GM12865 (cell line): ENCODE measurements around the gene FAM174C.
A peak's percentile ranks its signal among the peaks of the same experiment; 100 is the strongest.

ENCODE experiments used
- DNase-seq: peaks from one replicate; pipeline ENCODE4 v3.0.0; 2010; ENCODE audit warnings: low read depth
- H3K4me3 ChIP-seq: 2 replicates; pipeline ENCODE4 v1.5.1; 2011; ENCODE audit warnings: mild to moderate bottlenecking, low read depth, low read length, control low read depth
- TF ChIP-seq, protein P1 (sequence below): IDR thresholded peaks from 2 replicates; pipeline ENCODE4 v1.5.1; 2011; ENCODE audit warnings: low read length, control low read depth, low read depth, inconsistent platforms; ENCODE audit not compliant: insufficient read depth; ENCODE audit errors: missing control alignments

Gene FAM174C

DNA sequence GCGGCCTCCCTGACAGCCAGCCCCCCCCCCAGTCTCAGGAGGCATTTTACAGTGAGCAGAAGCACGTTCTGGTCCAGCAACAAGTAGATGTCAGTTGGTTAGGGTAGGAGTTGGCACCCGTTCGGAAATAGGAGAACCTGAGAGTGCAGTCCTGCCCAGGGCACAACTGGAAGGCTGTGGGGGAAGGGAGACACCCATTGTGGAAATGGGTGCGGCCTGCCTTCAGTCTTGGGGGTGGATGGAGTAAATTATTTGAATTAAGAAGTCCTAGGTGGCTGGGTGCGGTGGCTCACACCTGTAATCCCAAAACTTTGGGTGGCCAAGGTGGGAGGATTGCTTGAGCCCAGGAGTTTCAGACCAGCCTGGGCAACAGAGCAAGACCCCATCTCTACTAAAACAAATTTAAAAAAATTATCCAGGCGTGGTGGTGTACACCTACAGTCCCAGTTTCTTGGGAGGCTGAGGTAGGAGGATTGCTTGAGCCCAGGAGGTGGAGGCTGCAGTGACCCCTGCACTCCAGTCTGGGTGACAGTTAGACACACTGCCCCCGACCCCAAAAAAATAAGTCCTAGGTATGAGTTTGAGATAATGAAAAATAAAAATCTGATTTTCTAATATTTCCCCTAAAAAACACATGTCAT, 5.0 kb upstream of the FAM174C start:
- TF ChIP-seq, protein P1, sequence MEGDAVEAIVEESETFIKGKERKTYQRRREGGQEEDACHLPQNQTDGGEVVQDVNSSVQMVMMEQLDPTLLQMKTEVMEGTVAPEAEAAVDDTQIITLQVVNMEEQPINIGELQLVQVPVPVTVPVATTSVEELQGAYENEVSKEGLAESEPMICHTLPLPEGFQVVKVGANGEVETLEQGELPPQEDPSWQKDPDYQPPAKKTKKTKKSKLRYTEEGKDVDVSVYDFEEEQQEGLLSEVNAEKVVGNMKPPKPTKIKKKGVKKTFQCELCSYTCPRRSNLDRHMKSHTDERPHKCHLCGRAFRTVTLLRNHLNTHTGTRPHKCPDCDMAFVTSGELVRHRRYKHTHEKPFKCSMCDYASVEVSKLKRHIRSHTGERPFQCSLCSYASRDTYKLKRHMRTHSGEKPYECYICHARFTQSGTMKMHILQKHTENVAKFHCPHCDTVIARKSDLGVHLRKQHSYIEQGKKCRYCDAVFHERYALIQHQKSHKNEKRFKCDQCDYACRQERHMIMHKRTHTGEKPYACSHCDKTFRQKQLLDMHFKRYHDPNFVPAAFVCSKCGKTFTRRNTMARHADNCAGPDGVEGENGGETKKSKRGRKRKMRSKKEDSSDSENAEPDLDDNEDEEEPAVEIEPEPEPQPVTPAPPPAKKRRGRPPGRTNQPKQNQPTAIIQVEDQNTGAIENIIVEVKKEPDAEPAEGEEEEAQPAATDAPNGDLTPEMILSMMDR = no peak
- DNase-seq = no peak
- peak overlapping the region; percentile 98 for H3K4me3 ChIP-seq

DNA sequence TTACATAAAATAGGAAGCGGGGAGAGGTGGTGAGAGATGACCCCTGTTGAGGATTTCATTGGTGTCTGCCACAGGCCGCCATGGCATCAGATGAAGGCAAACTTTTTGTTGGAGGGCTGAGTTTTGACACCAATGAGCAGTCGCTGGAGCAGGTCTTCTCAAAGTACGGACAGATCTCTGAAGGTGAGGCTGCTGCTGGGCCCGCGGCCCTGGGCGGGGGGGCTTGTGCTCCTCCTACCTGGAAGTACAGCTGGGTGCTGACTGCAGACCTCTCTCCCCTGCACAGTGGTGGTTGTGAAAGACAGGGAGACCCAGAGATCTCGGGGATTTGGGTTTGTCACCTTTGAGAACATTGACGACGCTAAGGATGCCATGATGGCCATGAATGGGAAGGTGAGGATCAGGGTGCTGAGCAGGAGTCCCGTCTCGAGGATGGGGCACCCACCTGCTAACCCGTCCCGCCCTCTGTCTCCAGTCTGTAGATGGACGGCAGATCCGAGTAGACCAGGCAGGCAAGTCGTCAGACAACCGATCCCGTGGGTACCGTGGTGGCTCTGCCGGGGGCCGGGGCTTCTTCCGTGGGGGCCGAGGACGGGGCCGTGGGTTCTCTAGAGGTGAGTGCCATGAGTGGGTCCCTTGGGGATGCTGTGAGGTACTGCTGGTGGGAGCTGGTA, 4.3 kb upstream of the FAM174C start:
- no peak for DNase-seq
- TF ChIP-seq, protein P1 = no peak
- peak overlapping the region; percentile 98 for H3K4me3 ChIP-seq

DNA sequence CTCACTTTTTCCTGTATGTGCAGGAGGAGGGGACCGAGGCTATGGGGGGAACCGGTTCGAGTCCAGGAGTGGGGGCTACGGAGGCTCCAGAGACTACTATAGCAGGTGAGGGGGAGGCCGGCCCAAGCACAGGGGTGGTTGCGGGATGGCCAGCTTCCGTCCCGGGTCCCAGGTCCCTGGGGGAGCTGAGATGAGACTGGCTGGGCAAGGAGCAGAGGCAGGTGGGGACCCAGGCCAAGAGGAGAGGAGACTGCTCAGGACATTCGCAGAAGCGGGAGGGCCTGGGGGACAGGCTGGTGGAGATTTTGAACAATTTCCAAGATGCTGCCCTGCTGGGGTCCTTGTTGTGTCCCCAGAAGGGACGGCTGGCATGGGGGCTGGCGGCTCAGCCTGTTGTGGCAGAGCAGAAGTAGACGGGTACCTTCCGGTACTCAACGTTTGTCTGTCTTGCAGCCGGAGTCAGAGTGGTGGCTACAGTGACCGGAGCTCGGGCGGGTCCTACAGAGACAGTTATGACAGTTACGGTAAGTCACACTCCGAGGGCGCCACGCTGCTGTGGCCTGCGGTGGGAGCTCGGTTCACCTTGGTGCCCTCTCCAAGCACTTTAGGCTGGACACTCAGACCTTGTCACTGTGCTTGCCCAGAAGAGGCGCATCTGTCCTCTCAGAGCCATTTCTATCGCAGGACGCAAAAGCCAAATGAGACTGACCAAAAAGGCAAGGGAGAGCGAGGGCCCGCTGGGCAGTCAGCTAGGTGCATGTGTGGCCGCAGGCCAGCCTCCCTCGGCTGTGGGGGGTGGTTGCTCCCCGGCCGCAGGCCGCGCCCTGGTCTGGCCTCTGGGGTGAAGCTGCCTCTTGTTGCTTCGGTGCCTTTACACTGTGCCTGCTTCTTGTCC, 3.6 kb upstream of the FAM174C start:
- no peak overlapping the region for H3K4me3 ChIP-seq
- TF ChIP-seq, protein P1 = no peak
- no peak for DNase-seq

DNA sequence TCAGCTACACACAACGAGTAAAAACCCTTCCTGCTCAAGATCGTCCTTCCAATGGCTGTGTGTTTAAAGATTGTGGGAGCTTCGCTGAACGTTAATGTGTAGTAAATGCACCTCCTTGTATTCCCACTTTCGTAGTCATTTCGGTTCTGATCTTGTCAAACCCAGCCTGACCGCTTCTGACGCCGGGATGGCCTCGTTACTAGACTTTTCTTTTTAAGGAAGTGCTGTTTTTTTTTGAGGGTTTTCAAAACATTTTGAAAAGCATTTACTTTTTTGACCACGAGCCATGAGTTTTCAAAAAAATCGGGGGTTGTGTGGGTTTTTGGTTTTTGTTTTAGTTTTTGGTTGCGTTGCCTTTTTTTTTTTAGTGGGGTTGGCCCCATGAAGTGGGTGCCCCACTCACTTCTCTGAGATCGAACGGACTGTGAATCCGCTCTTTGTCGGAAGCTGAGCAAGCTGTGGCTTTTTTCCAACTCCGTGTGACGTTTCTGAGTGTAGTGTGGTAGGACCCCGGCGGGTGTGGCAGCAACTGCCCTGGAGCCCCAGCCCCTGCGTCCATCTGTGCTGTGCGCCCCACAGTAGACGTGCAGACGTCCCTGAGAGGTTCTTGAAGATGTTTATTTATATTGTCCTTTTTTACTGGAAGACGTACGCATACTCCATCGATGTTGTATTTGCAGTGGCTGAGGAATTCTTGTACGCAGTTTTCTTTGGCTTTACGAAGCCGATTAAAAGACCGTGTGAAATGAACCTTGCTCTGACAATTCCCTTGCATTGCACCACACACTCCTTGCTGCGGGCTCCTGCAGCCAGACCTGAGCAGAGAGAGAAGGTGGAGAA, 2.7 kb upstream of the FAM174C start:
- H3K4me3 ChIP-seq = no peak overlapping the region
- DNase-seq = no peak

DNA sequence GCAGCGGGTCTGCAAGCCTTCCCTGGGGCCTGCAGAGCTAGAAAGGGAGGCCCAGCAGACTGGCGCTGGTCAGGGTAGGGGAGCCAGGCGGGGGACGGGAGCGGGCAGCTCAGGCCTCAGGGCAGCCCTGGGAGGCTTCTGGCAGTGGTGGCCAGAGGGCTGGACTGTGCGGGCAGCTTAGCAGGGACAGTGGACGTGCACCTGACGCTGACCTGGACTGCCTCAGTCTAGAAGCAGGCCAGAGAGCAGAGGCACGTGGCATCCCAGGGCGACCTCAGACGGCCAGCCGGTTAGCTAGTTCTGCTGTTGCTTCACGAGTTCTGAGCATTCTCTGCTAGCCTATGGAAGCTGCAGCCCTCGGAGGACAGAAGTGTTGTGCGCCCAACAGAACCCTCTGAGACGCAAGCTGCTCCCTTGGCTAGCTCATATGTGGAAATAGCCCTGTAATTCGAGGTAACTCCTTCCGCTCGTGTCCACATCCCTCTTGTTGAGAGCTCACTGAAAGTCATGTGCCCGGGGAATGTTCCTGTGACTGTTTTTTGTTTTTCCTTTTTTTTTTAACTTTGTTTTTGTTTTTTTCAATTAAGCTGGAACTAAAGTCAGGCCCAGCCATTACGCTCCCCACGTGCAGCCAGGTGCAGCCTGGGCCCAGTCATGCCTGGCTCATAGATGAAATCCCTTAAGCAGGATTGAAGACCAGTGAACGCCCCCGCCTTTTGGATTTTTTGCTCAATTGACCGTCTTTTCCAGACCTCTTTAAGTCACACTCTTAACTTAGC, 1.9 kb upstream of the FAM174C start:
- peak; percentile 34 for DNase-seq
- H3K4me3 ChIP-seq = no peak overlapping the region
- TF ChIP-seq, protein P1 = no peak

More for the DNA sequence above, 2.7 kb upstream of the FAM174C start:
- TF ChIP-seq, protein P1 = no peak
